ENCODE measurements around the gene FOXK2.

DNA sequence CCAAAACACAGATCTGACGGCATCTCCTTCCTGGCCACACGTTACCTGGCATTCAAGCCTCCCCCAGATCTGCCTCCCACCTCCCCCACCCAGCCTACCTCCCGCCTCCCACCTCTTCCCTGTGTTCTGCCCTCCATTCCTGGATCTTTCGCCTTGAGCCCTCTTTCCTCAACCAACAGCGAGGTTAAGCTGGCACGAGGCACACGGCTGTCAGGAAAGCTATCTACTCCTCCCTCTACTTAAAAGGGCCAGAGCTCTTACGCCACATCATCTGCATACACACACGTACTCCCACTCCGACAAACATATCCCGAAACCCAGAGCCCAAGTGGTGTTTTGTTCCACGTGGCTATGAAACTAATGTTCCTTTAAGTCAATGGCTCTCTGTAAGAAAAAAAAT is 110.7 kb downstream of the FOXK2 start:
- TF ChIP-seq ZNF274 (IDR thresholded peaks at IDR 0.05; ENCODE audit: low read depth, low read length): no peak
- TF ChIP-seq SUZ12 (IDR thresholded peaks at IDR 0.05; ENCODE audit: extremely low read depth, insufficient read depth, insufficient read length): no peak
- no peak for TF ChIP-seq YY1 (IDR thresholded peaks at IDR 0.05; ENCODE audit: insufficient read depth, insufficient read length)
